ENCODE data around the gene ELOF1.

- TF ChIP-seq CTCF (IDR thresholded peaks at IDR 0.05; ENCODE audit: poor library complexity) (peak; percentile 51), EZH2phosphoT487 (IDR thresholded peaks at IDR 0.05; ENCODE audit: low read depth, severe bottlenecking, unreplicated experiment) (no peak)
Observed at GRCh38 chr19:11560404-11561051, 1.5 kb upstream of the ELOF1 start.

All from hepatocyte (in vitro differentiated cells).